GM12878 (cell line): Measurements from ENCODE around the gene NGB. TPM values are rescaled to one million over a fixed set of nuclear protein-coding genes. Genes with fewer than 3 reads are reported as not detected.

Experiments
- ATAC-seq: fragments of 200-7000 bp; cut with Tn5 transposase; 3 replicates; pipeline ENCODE4 v1.9.1; 2020; ENCODE audit warnings: mild to moderate bottlenecking, moderate library complexity
- BruUV-seq: library from RNA; stranded (reverse); fragments of 400-500 nt; replicated peaks from 2 replicates; lab custom pipeline; 2021; lab: Mats Ljungman, UMichigan
- CTCF ChIA-PET: fragments of 300-600 bp; sonication (Branson Sonifier 250); formaldehyde crosslinking; extraction: SDS; loops from one replicate; lab custom pipeline; 2021; ENCODE audit warnings: inconsistent platforms; lab: Yijun Ruan, JAX
- POLR2A ChIA-PET: fragments of 350-600 bp; formaldehyde crosslinking; extraction: SDS; loops from one replicate; lab custom pipeline; 2021; ENCODE audit warnings: inconsistent platforms; lab: Charles Lee
- RAD21 ChIA-PET: fragments of 300-600 bp; sonication (Branson Sonifier 250); formaldehyde crosslinking; loops from one replicate; lab custom pipeline; 2023; ENCODE audit warnings: antibody characterized with exemption; ENCODE audit not compliant: unreplicated experiment; lab: Charles Lee
- SMC1A ChIA-PET: fragments of 300-600 bp; sonication (Branson Sonifier 250); formaldehyde crosslinking; loops from one replicate; lab custom pipeline; 2023; ENCODE audit not compliant: unreplicated experiment, uncharacterized antibody; lab: Charles Lee
- DNase-seq: peaks from one replicate; pipeline ENCODE4 v3.0.0-alpha.2; 2011; ENCODE audit warnings: low read depth, low spot score
- FAIRE-seq: peaks from 3 replicates; lab custom pipeline; 2011; peaks lifted over from hg19 to GRCh38; lab: Jason Lieb, UNC
- H2AFZ ChIP-seq: 2 replicates; pipeline ENCODE4 v1.6.0; 2011; ENCODE audit warnings: low read depth, low read length, control low read depth; ENCODE audit not compliant: control insufficient read depth
- H3K27ac ChIP-seq: 2 replicates; pipeline ENCODE4 v1.5.1; 2011; ENCODE audit warnings: control low read depth; ENCODE audit not compliant: control insufficient read depth, insufficient read depth
- H3K27me3 ChIP-seq, 2 experiments: replicated peaks in 1 of 2; 2 replicates each; pipeline versions ENCODE4 v1.6.0 to v1.6.1; 2011; ENCODE audit warnings: low read length in 1 of 2; ENCODE audit not compliant: control insufficient read depth in 2 of 2, insufficient read depth in 2 of 2
- H3K36me3 ChIP-seq, 2 experiments: 2 replicates each; pipeline ENCODE4 v1.5.1; 2011; ENCODE audit warnings: low read length in 1 of 2; ENCODE audit not compliant: control insufficient read depth in 2 of 2, insufficient read depth in 2 of 2
- H3K4me1 ChIP-seq: 2 replicates; pipeline ENCODE4 v1.6.1; 2011; ENCODE audit warnings: mild to moderate bottlenecking, low read length, moderate library complexity, mixed read lengths; ENCODE audit not compliant: control insufficient read depth, insufficient read depth
- H3K4me2 ChIP-seq: 2 replicates; pipeline ENCODE4 v1.6.0; 2011; ENCODE audit warnings: control low read depth; ENCODE audit not compliant: control insufficient read depth, insufficient read depth
- H3K4me3 ChIP-seq: fragments of 200-600 bp; sonication (generic); 2 replicates; pipeline ENCODE4 v1.5.1; 2016
- H3K79me2 ChIP-seq: 2 replicates; pipeline ENCODE4 v1.6.0; 2011; ENCODE audit warnings: low read length; ENCODE audit not compliant: control insufficient read depth, insufficient read depth
- H3K9ac ChIP-seq: 2 replicates; pipeline ENCODE4 v1.8.0; 2011; ENCODE audit warnings: low read length, control low read depth, mixed read lengths; ENCODE audit not compliant: control insufficient read depth, insufficient read depth
- H3K9me3 ChIP-seq: replicated peaks from 3 replicates; pipeline ENCODE4 v1.5.1; 2011; ENCODE audit warnings: mild to moderate bottlenecking, low read length; ENCODE audit not compliant: control insufficient read depth, insufficient read depth
- H4K20me1 ChIP-seq: 2 replicates; pipeline ENCODE4 v1.6.0; 2011; ENCODE audit not compliant: control insufficient read depth, insufficient read depth
- EED ChIP-seq: sonication (generic); IDR thresholded peaks from 2 replicates; pipeline ENCODE4 v1.6.1; 2016; ENCODE audit warnings: antibody characterized with exemption, low read depth
- RAD21 ChIP-seq: IDR thresholded peaks from 2 replicates; pipeline ENCODE4 v1.6.1; 2011; ENCODE audit warnings: mild to moderate bottlenecking, low read depth, low read length, moderate library complexity; ENCODE audit not compliant: insufficient read depth
- SRF ChIP-seq, 2 experiments: IDR thresholded peaks; 2 replicates each; pipeline ENCODE4 v1.6.1; 2011; ENCODE audit warnings: low read depth in 2 of 2, low read length in 2 of 2, mild to moderate bottlenecking in 1 of 2, moderate library complexity in 1 of 2
- TARDBP ChIP-seq: IDR thresholded peaks from 2 replicates; pipeline ENCODE4 v1.6.1; 2016; ENCODE audit warnings: borderline replicate concordance
- WGBS: methylation state at CpG from one replicate; pipeline ENCODE4 v1.1.6; 2016; ENCODE audit warnings: low lambda C conversion rate; ENCODE audit not compliant: insufficient replicate concordance, insufficient coverage; ENCODE audit errors: missing lambda C conversion rate; 5-methylcytosine and 5-hydroxymethylcytosine counted together
- in situ Hi-C: fragments of 300-500 bp; cut with MboI; formaldehyde crosslinking; loops from 9 replicates; pipeline ENCODE4 v1.14.3; 2018; ENCODE audit warnings: mixed read lengths
- intact Hi-C: fragments of 100-400 bp; cut with micrococcal nuclease; formaldehyde crosslinking; loops from one replicate; pipeline ENCODE4 v1.14.2; 2022; ENCODE audit not compliant: unreplicated experiment
- polyA plus RNA-seq, 11 experiments: library from polyadenylated mRNA; depleted of rRNA in 4 of 11; unstranded in 6 of 11; stranded (reverse) in 5 of 11; fragments of >200 nt; fragmentation: Nextera tagmentation in 4 of 11; fragmentation: Illumina TruSeq in 1 of 11; extraction: Ambion mirVana in 4 of 11; extraction: Trizol in 1 of 11; gene quantifications; 1 replicate in 1 of 11; 2 replicates in 10 of 11; pipeline versions ENCODE4 v1.2.1 to v1.2.3, GENCODE V29; 2011 to 2016; ENCODE audit warnings: inconsistent platforms in 2 of 11, missing spikeins in 2 of 11, low read depth in 1 of 11
- total RNA-seq, 4 experiments: library from RNA; depleted of rRNA in 3 of 4; stranded (reverse); fragments of >200 nt in 3 of 4; fragmentation: Illumina TruSeq in 1 of 4; extraction: Trizol in 1 of 4; gene quantifications; 2 replicates each; pipeline versions ENCODE4 v1.2.1 to v1.2.3, GENCODE V29; 2013 to 2021
- TF ChIP-seq, protein P1 (sequence below): fragments of 450-650 bp; IDR thresholded peaks from 2 replicates; pipeline ENCODE4 v1.6.1; 2017; ENCODE audit warnings: borderline replicate concordance
- TF ChIP-seq, protein P2 (sequence below): fragments of 450-650 bp; IDR thresholded peaks from 2 replicates; pipeline ENCODE4 v1.6.1; 2014; ENCODE audit warnings: mild to moderate bottlenecking
- TF ChIP-seq, protein P3 (sequence below): fragments of 450-650 bp; formaldehyde crosslinking; IDR thresholded peaks from 2 replicates; pipeline ENCODE4 v1.5.0; 2022; ENCODE audit warnings: mild to moderate bottlenecking, missing genetic modification characterization
- TF ChIP-seq, protein P4 (sequence below): IDR thresholded peaks from 2 replicates; pipeline ENCODE4 v1.6.1; 2012; ENCODE audit warnings: mild to moderate bottlenecking, low read depth, low read length

Gene NGB
- total and polyA plus RNA-seq, 10 of the 15 experiments (the other 5 are each of a cell fraction or from before 2014, with no cell fraction given): 0.19 TPM; not detected in 9

DNA sequence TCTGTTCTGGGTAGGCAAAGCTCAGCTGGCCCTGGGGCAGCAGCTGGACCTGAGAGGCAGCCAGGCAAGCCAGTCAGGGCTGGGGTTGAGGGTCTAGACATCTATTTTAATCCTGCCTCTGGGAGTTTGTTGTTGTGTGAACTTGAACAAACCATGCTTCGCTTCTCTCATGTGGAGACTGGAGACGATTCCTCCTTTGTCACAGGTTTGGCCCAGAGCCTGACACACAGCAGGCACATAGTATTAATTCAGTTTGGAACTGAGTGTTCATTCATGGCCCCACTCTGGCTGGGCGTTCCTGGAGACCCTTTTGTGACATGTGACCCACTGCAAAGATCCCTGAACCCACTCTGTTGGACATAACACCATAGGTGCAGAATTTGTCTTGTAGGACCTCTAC is 39.3 kb downstream of the NGB start (continued):
- TF ChIP-seq, protein P1, sequence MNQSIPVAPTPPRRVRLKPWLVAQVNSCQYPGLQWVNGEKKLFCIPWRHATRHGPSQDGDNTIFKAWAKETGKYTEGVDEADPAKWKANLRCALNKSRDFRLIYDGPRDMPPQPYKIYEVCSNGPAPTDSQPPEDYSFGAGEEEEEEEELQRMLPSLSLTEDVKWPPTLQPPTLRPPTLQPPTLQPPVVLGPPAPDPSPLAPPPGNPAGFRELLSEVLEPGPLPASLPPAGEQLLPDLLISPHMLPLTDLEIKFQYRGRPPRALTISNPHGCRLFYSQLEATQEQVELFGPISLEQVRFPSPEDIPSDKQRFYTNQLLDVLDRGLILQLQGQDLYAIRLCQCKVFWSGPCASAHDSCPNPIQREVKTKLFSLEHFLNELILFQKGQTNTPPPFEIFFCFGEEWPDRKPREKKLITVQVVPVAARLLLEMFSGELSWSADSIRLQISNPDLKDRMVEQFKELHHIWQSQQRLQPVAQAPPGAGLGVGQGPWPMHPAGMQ: no peak

DNA sequence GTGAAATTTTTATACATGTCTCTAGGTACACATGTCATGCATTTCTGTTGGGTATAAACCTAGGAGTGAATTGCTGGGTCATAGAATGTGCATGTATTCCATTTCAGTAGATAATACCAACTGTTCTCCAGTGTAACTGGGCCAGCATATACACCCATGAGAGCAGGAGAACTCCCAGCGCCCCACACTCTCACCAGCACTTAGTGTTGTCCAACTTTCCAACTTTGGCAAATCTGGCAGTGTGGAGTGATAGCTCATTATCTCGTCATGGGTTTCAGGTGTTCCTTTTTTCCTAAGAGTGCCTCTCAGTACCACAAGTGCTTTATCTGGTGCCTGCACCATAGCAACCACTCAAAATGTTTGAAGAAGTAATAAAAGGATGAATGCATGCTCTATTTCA is 40.1 kb downstream of the NGB start:
- in situ Hi-C loops: no loop called here
- RAD21 ChIA-PET: no interaction called here
- TF ChIP-seq TARDBP (no peak), RAD21 (no peak), SRF (IDR thresholded peaks at IDR 0.05; ENCODE audit: low read depth in 2 of 2, low read length in 2 of 2) (no peak), EED (no peak)
- TF ChIP-seq, protein P2, sequence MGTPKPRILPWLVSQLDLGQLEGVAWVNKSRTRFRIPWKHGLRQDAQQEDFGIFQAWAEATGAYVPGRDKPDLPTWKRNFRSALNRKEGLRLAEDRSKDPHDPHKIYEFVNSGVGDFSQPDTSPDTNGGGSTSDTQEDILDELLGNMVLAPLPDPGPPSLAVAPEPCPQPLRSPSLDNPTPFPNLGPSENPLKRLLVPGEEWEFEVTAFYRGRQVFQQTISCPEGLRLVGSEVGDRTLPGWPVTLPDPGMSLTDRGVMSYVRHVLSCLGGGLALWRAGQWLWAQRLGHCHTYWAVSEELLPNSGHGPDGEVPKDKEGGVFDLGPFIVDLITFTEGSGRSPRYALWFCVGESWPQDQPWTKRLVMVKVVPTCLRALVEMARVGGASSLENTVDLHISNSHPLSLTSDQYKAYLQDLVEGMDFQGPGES: no peak
- TF ChIP-seq, protein P1: no peak
- TF ChIP-seq, protein P3, sequence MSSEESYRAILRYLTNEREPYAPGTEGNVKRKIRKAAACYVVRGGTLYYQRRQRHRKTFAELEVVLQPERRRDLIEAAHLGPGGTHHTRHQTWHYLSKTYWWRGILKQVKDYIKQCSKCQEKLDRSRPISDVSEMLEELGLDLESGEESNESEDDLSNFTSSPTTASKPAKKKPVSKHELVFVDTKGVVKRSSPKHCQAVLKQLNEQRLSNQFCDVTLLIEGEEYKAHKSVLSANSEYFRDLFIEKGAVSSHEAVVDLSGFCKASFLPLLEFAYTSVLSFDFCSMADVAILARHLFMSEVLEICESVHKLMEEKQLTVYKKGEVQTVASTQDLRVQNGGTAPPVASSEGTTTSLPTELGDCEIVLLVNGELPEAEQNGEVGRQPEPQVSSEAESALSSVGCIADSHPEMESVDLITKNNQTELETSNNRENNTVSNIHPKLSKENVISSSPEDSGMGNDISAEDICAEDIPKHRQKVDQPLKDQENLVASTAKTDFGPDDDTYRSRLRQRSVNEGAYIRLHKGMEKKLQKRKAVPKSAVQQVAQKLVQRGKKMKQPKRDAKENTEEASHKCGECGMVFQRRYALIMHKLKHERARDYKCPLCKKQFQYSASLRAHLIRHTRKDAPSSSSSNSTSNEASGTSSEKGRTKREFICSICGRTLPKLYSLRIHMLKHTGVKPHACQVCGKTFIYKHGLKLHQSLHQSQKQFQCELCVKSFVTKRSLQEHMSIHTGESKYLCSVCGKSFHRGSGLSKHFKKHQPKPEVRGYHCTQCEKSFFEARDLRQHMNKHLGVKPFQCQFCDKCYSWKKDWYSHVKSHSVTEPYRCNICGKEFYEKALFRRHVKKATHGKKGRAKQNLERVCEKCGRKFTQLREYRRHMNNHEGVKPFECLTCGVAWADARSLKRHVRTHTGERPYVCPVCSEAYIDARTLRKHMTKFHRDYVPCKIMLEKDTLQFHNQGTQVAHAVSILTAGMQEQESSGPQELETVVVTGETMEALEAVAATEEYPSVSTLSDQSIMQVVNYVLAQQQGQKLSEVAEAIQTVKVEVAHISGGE (CRISPR knock-in tag): no peak
- TF ChIP-seq, protein P4, sequence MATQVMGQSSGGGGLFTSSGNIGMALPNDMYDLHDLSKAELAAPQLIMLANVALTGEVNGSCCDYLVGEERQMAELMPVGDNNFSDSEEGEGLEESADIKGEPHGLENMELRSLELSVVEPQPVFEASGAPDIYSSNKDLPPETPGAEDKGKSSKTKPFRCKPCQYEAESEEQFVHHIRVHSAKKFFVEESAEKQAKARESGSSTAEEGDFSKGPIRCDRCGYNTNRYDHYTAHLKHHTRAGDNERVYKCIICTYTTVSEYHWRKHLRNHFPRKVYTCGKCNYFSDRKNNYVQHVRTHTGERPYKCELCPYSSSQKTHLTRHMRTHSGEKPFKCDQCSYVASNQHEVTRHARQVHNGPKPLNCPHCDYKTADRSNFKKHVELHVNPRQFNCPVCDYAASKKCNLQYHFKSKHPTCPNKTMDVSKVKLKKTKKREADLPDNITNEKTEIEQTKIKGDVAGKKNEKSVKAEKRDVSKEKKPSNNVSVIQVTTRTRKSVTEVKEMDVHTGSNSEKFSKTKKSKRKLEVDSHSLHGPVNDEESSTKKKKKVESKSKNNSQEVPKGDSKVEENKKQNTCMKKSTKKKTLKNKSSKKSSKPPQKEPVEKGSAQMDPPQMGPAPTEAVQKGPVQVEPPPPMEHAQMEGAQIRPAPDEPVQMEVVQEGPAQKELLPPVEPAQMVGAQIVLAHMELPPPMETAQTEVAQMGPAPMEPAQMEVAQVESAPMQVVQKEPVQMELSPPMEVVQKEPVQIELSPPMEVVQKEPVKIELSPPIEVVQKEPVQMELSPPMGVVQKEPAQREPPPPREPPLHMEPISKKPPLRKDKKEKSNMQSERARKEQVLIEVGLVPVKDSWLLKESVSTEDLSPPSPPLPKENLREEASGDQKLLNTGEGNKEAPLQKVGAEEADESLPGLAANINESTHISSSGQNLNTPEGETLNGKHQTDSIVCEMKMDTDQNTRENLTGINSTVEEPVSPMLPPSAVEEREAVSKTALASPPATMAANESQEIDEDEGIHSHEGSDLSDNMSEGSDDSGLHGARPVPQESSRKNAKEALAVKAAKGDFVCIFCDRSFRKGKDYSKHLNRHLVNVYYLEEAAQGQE: no peak
- TF ChIP-seq, all 136 proteins: peak for 0
- BruUV-seq: no TSS peak
- H3K4me2 ChIP-seq: no peak overlapping the region
- H3K9ac ChIP-seq: no peak overlapping the region
- no peak overlapping the region for H3K27ac ChIP-seq
- CTCF ChIA-PET: interaction anchor here (1.3 kb wide), 1 partner anchor 17 kb away, joined by 4 read pairs; no protein-coding TSS in a partner anchor
- H3K36me3 ChIP-seq: no peaks in the 10 kb centered on the region
- 30% methylated on average over 2 of the region's 2 CpGs for whole genome bisulfite sequencing
- no peak for ATAC-seq
- H3K4me1 ChIP-seq: no peaks in the 10 kb centered on the region
- intact Hi-C loops: no loop called here
- no peaks in the 10 kb centered on the region for H3K9me3 ChIP-seq
- no peak overlapping the region for H3K4me3 ChIP-seq
- H2AFZ ChIP-seq: no peak overlapping the region
- SMC1A ChIA-PET: no interaction called here
- no peak for FAIRE-seq
- no peaks in the 10 kb centered on the region for H3K79me2 ChIP-seq
- DNase-seq: no peak
- POLR2A ChIA-PET: no interaction called here
- H4K20me1 ChIP-seq: no peaks in the 10 kb centered on the region
- peaks cover 0 to 2% of the 10 kb centered on the region in 2 experiments; a peak in 1 of 4 replicates for H3K27me3 ChIP-seq
